Transverse colon (tissue), 4 donors: Measurements from ENCODE around the gene TMEM250. TPM values are rescaled to one million over a fixed set of nuclear protein-coding genes. Genes with fewer than 3 reads are reported as not detected.
"Not testable (repeated sequence)": the region's sequence is repeated elsewhere in the genome, so short reads cannot be mapped to it uniquely, and the experiment has no call there.

Experiments used
- DNase-seq: peaks from one replicate; pipeline ENCODE4 v3.0.0-alpha.2; 2019
- H3K27ac ChIP-seq, 4 donors: fragments of 200-600 bp; sonication (generic); 2 replicates each; pipeline ENCODE4 v1.5.1; 2016 to 2018; ENCODE audit warnings: inconsistent platforms in 4 of 4
- H3K27me3 ChIP-seq: fragments of 200-600 bp; sonication (generic); 2 replicates; pipeline ENCODE4 v1.5.1; 2017; ENCODE audit warnings: inconsistent platforms
- H3K36me3 ChIP-seq, 4 donors: fragments of 200-600 bp; sonication (generic); 2 replicates each; pipeline ENCODE4 v1.5.1; 2017 to 2019; ENCODE audit warnings: inconsistent platforms in 4 of 4
- H3K4me1 ChIP-seq, 4 donors: fragments of 200-600 bp; sonication (generic); 2 replicates each; pipeline ENCODE4 v1.5.1; 2017 to 2020; ENCODE audit warnings: inconsistent platforms in 4 of 4
- H3K4me3 ChIP-seq, 4 donors: fragments of 200-600 bp; sonication (generic); 1 replicate in 1 of 4; 2 replicates in 3 of 4; pipeline versions ENCODE4 v1.5.1 to v1.6.1; 2017 to 2019; ENCODE audit warnings: inconsistent platforms in 4 of 4
- H3K9me3 ChIP-seq, 2 donors: fragments of 200-600 bp; sonication (generic); 2 replicates each; pipeline ENCODE4 v1.5.1; 2017 to 2019; ENCODE audit warnings: inconsistent platforms in 2 of 2
- EP300 ChIP-seq: sonication (generic); formaldehyde crosslinking; IDR thresholded peaks from one replicate; pipeline ENCODE4 v1.6.1; 2017; ENCODE audit warnings: antibody characterized with exemption, low read depth
- POLR2A ChIP-seq: fragments of 450-650 bp; IDR thresholded peaks from one replicate; pipeline ENCODE4 v1.6.1; 2016; ENCODE audit warnings: antibody characterized with exemption, mild to moderate bottlenecking, moderate library complexity
- POLR2AphosphoS5 ChIP-seq, 3 donors: sonication (generic); formaldehyde crosslinking; IDR thresholded peaks; one replicate each; pipeline ENCODE4 v1.6.1; 2016; ENCODE audit warnings: antibody characterized with exemption in 3 of 3
- WGBS, 2 donors: methylation state at CpG; one replicate each; pipeline ENCODE4 v1.1.5; 2018; ENCODE audit warnings: low coverage in 1 of 2; 5-methylcytosine and 5-hydroxymethylcytosine counted together
- in situ Hi-C, 4 donors: fragments of 200-750 bp; cut with MboI; loops; one replicate each; pipeline versions ENCODE4 v1.15.0 to v1.15.1; 2017; ENCODE audit warnings: low sequenced_read_pairs in 3 of 4, low pct_ligation_motif_present in 1 of 4, low pct_unique_long_range_greater_than_20kb in 1 of 4
- intact Hi-C: fragments of 100-400 bp; cut with DNase I; formaldehyde crosslinking; loops from one replicate; pipeline ENCODE4 v1.15.1; 2023; ENCODE audit warnings: low total_unique reads
- total RNA-seq, 4 donors: library from RNA; depleted of rRNA; stranded (reverse); fragments of >200 nt; gene quantifications; one replicate each; pipeline ENCODE4 v1.1.0, GENCODE V29; 2016
- TF ChIP-seq, protein P1 (sequence below), 5 experiments: fragments of 200-600 bp in 3 of 5; fragments of 450-650 bp in 2 of 5; sonication (generic) in 3 of 5; IDR thresholded peaks; 1 replicate in 2 of 5; 2 replicates in 3 of 5; pipeline ENCODE4 v1.5.1; 2016 to 2017; ENCODE audit warnings: antibody characterized with exemption in 5 of 5, inconsistent platforms in 3 of 5, mild to moderate bottlenecking in 2 of 5, moderate library complexity in 1 of 5

Gene TMEM250
- total RNA-seq, 4 donors from 2014 or later = 50.3 to 187 (median 86.6) TPM

DNA sequence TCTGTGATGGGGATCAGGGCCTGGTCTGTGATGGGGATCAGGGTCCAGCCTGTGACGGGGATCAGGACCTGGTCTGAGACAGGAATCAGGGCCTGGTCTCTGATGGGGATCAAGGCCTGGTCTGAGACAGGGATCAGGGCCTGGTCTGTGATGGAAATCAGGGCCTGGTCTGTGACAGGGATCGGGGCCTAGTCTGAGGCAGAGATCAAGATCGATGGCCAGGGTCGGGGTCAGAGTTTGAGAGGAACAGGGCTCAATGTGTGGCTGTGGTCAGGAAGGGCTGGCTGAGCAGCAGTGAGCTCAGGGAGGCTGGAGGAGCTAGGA lies 33.8 kb upstream of the TMEM250 start:
- Histone ChIP-seq H3K36me3 (no peaks in the 10 kb centered on the region), H3K4me3 (no peak overlapping the region), H3K4me1 (no peaks in the 10 kb centered on the region), H3K27ac (no peak overlapping the region), H3K27me3 (peaks cover 45% of the 10 kb centered on the region), H3K9me3 (no peaks in the 10 kb centered on the region)
- intact Hi-C loops (no loop called here), in situ Hi-C loops (no loop called here)
- 78 to 100% methylated on average over 1 to 4 of the region's 4 CpGs for WGBS, 2 donors
- no peak for DNase-seq
- no peak for TF ChIP-seq POLR2AphosphoS5 (IDR thresholded peaks at IDR 0.05)
- TF ChIP-seq POLR2A = no peak
- no peak for TF ChIP-seq EP300
- TF ChIP-seq, protein P1, sequence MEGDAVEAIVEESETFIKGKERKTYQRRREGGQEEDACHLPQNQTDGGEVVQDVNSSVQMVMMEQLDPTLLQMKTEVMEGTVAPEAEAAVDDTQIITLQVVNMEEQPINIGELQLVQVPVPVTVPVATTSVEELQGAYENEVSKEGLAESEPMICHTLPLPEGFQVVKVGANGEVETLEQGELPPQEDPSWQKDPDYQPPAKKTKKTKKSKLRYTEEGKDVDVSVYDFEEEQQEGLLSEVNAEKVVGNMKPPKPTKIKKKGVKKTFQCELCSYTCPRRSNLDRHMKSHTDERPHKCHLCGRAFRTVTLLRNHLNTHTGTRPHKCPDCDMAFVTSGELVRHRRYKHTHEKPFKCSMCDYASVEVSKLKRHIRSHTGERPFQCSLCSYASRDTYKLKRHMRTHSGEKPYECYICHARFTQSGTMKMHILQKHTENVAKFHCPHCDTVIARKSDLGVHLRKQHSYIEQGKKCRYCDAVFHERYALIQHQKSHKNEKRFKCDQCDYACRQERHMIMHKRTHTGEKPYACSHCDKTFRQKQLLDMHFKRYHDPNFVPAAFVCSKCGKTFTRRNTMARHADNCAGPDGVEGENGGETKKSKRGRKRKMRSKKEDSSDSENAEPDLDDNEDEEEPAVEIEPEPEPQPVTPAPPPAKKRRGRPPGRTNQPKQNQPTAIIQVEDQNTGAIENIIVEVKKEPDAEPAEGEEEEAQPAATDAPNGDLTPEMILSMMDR (IDR thresholded peaks at IDR 0.05) = no peak

DNA sequence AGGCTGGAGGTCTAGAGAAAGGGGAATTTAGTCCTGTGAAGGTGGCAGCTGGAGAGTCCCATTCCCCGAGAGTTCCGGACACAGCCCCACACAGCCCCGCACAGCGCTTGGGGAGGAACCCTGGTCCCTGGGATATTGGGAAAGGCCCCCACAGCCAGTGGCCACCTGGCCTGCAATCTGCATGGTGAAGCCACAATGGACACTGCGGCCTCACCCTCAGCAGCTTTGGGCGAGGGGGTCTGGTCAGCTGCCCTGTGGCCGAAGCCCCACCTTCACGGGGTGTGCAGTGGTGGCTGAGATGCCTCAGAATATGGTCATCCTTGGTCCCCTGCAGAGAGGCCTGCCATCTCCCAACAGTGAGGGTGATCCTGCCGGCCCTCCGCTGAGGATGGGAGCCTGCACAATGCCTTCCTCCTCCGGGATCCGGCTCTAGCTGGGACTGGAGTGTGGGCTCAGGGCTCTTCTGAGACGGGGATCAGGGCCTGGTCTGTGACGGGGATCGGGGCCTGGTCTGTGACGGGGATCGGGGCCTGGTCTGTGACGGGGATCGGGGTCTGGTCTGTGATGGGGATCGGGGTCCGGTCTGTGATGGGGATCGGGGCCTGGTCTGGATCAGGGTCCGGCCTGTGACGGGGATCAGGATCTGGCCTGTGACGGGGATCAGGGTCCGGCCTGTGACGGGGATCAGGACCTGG lies 33.3 kb upstream of the TMEM250 start:
- no peak for TF ChIP-seq EP300
- TF ChIP-seq, protein P1 (IDR thresholded peaks at IDR 0.05) = no peak
- no peak for TF ChIP-seq POLR2AphosphoS5 (IDR thresholded peaks at IDR 0.05)
- TF ChIP-seq POLR2A = no peak
- intact Hi-C loops = no loop called here
- no peak overlapping the region for H3K27ac ChIP-seq
- DNase-seq = no peak
- H3K4me1 ChIP-seq = no peaks in the 10 kb centered on the region
- in situ Hi-C loops = no loop called here
- WGBS, 2 donors = 76 to 97% methylated on average over 7 to 27 of the region's 27 CpGs
- peaks cover 45% of the 10 kb centered on the region for H3K27me3 ChIP-seq
- H3K36me3 ChIP-seq = no peaks in the 10 kb centered on the region
- no peaks in the 10 kb centered on the region for H3K9me3 ChIP-seq
- H3K4me3 ChIP-seq = no peak overlapping the region

DNA sequence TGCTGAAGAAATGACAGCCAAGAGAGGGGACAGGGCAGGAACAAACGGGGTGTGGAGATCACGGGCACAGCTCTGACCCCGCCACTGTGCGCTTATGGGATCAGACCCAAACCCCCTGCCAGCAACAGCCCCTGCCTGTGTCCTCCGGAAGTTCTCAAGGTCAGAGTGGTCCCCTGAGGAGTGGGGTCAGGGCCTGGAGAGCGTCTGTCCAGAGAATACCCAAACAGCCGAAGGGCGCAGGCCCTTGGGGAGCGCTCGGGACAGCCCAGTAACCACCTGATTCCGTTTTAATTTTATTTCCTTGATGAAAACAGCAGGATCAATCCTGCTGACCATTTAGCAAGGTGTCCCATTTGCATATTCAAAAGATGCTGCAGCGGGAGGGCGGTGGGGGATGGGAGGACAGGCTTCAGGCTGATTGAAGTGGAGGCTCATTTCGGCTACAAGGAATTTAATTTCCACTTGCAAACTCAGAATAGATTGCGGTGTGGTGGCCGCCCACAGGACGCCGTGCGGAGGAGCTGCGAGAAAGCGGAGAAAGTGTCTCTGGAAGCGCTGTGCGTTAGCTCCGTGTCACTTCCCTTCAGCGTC lies 32.6 kb upstream of the TMEM250 start:
- Histone ChIP-seq H3K27me3 (peaks cover 43% of the 10 kb centered on the region), H3K9me3 (no peaks in the 10 kb centered on the region), H3K27ac (no peak overlapping the region), H3K4me1 (no peaks in the 10 kb centered on the region), H3K36me3 (no peaks in the 10 kb centered on the region), H3K4me3 (no peak overlapping the region)
- intact Hi-C loops (no loop called here), in situ Hi-C loops (no loop called here)
- 67 to 69% methylated on average over 13 to 25 of the region's 25 CpGs for WGBS, 2 donors
- TF ChIP-seq, protein P1 (IDR thresholded peaks at IDR 0.05) = no peak
- no peak for TF ChIP-seq POLR2AphosphoS5 (IDR thresholded peaks at IDR 0.05)
- DNase-seq = no peak

DNA sequence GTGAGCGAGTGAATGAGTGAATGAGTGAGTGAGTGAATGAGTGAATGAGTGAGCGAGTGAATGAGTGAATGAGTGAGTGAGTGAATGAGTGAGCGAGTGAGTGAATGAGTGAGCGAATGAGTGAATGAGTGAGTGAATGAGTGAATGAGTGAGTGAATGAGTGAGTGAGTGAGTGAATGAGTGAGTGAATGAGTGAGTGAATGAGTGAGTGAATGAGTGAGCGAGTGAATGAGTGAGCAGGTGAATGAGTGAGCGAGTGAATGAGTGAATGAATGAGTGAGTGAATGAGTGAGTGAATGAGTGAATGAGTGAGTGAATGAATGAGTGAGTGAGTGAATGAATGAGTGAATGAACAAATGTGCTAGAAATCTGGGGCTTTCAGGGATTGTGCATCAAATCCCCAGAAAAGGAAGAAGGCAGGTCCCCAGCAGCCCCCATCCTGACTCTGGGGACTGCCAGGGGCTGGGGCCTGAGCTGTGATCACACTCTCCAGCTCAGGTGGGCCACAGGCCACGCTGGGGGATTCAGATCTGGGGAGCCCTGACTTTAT lies 32.1 kb upstream of the TMEM250 start:
- in situ Hi-C loops, H3K4me3 ChIP-seq, DNase-seq, H3K27ac ChIP-seq, intact Hi-C loops, H3K9me3 ChIP-seq, H3K4me1 ChIP-seq, H3K36me3 ChIP-seq: not testable (repeated sequence)
- H3K27me3 ChIP-seq = peaks cover 43% of the 10 kb centered on the region
- WGBS, 2 donors = 73 to 96% methylated on average over 6 to 7 of the region's 7 CpGs
